NCI-H748 (cell line): ENCODE results near the gene ESAM.
A peak's percentile ranks its signal among the peaks of the same experiment; 100 is the strongest.

Source experiments
- DNase-seq: peaks from one replicate; lab custom pipeline; 2025; ENCODE audit not compliant: unreplicated experiment; lab: John Stamatoyannopoulos, UW

ESAM gene

DNA sequence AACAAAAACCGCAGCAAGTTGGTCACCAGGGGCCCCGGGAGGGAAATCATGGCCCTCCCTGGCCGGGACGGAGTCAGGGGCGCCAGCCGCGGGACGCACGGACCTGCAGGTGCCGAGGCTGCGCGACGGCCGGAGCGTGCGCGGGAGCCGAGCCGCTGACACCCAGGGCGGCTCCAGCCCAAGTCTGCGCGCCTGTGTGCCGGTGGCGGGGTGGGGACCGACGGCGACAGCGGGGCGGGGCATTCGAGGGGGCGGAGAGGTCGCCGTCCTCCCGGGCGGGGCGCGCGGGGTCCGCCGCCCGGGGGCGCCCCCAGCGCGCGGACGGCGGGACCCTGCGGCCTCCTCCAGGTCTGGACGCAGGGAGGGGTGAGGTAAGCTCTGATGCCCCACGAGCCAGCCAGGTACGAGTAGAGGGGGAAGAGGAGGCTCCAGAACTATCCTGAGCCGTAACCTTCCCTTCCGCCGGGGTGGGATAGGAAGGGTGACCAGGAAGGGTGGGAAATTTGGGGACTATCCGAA, at the start of gene ESAM:
Gene ESAM (minus strand): TSS at position 186 of the 519 bp plus-strand sequence. CDS start 136 bp downstream, at position 50.
- DNase-seq: peak; percentile 57

DNA sequence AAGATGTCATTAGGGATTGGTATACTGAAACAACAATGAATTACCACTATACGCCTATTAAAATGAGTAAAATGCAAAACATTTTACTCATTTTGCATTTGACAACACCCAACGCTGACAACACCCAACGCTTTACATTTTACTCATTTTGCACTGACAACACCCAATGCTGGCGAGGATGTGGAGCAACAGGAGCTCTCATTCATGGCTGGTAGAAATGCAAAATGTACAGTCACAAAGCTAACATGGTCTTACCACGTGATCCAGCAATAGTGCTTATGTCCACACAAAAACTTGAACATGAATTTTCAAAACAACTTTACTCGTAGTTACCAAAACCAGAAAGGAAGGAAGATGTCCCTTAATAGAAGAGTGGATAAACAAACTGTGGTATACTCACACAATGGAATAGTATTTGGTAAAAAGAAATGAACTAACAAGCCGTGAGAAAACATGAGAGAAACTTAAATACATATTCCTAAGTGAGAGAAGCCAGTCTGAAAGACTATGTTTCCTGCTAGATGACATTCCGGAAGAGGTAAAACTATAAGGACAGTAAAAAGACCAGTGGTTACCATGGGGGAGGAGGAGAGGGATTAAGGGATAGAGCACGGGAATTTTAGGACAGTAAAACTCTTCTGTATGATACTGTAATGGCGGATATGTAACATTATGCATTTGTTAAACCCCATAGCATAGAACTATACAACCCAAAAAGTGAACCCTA, 49.5 kb upstream of the ESAM start:
- DNase-seq: no peak

- DNase-seq: no peak
These were observed 45.7 kb upstream of the ESAM start for GRCh38 chr11:124807660-124808270.

- DNase-seq: no peak
These were observed 45.1 kb upstream of the ESAM start for GRCh38 chr11:124807201-124807600.

DNA sequence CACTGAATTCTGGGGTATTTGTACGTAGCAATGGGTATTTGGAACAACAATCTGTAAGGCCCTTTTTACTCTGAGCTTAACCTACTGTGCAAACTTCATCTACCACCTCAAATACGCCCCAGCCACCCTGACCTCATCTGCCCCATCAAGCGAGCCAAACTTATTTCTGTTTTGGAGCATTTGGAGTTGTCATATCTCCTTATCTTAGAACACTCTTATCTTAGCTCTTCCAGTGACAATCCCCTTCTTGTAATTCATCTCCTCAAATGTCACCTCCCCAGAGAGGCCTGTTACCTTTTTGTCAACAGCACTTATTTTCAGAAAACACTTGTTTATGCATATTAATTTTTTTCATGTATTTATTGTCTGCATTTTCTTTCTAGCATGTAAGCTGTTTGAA, 42.8 kb upstream of the ESAM start:
- no peak for DNase-seq

- DNase-seq: no peak
These were observed 39.7 kb upstream of the ESAM start for GRCh38 chr11:124801636-124802312.

DNA sequence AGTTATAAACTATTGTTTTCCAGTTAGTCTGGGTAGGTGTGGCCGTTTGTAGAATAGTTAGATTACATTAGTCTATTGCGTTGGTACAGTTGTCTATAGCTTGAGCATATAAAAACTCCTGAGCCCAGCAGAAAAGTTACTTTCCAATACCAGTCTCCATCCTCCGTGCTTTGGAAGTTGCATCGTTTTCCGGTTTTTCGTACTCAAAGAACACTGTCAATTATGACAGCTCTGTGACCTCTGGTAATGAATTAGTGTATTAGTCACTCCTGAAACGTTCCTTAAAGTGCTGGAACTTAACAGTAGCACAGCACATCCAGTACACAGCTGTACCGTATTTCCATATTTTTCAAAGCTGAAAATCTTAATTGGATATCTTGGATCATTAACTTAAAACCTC, 38.9 kb upstream of the ESAM start:
- no peak for DNase-seq

GRCh38 chr11:124800226-124800929, 38.3 kb upstream of the ESAM start, which contains the start of gene MSANTD2:
TSS of gene MSANTD2 (minus strand) at chr11:124800406. CDS start at chr11:124800380, 26 bp downstream.
- peak; percentile 75 for DNase-seq

GRCh38 chr11:124799348-124800225, 37.5 kb upstream of the ESAM start:
- DNase-seq: peak; percentile 31

- peak; percentile 28 for DNase-seq
These were observed 36.9 kb upstream of the ESAM start for GRCh38 chr11:124798991-124799347.

GRCh38 chr11:124796312-124796711, 34.2 kb upstream of the ESAM start:
- DNase-seq: no peak

GRCh38 chr11:124793466-124794278, 31.6 kb upstream of the ESAM start:
- DNase-seq: peak; percentile 25

DNA sequence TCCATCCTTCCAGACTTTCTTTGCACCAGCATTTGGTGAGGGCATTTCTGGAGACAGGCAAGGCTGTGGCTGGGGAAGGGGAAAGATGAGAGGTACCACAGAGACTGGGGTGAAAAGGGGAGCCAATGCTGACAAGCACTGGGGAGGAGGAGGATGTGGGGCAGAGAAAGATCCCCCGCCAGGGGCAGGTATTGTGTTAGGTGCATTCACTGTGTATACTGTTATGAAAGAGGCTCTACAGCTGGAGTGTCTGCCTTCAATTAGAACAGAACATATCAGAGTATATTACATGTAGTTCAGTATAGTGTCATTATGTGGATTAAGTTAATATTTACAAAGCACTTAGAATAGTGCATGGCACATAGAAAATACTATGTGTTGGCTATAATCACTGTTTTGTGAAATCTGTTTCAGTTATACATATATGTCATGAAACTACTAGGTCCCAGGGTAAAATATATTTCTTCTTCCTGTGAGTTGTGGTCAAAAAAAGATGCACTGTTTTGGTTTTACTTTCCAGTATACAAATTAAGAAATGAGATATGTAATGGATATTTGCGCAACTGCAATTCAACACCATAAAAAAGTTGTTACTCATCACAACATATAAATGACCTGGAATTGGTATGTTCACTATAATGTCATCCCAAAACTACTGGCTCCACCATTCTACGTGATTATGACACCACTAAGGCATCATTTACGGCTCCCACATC, 29.7 kb upstream of the ESAM start:
- peak; percentile 49 for DNase-seq

- DNase-seq: no peak
These were observed 26.4 kb upstream of the ESAM start for GRCh38 chr11:124788521-124788920.

DNA sequence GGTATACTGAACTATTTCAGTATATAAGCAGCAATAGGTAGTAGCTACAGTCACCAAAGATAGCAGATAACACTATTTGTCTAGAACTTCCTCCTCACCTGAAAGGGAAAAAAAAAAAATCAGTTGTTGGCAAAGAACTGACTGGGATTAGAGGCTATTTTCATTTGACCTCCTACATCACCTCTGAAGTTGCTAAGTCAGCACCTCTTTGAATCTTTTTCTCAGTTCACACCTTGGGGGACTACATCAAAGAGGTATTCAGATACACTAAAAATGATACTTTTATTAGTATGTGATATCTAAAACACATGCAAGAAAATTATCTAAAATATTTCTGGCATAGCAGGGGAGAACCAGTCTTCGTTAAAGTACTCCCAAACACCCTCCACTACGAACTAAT, 22.0 kb upstream of the ESAM start:
- no peak for DNase-seq

DNA sequence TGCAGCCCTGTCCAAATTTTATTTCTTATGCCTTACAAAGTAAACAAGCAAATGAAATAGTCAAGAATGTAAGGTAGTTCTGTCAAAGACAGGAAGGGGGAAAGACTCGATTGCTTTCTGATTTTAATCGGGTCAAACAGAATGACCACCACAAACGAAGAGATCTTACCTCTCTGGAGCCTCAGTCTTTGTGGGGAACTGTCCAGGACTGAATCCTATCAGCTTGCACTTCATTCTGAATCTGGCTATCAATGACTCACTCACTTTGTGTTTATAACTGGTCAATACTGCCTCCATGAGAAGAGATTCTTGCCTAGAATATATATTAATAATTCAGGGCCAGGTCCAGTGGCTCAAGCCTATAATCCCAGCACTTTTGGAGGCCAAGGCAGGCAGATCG, 20.9 kb upstream of the ESAM start:
- DNase-seq: no peak

DNA sequence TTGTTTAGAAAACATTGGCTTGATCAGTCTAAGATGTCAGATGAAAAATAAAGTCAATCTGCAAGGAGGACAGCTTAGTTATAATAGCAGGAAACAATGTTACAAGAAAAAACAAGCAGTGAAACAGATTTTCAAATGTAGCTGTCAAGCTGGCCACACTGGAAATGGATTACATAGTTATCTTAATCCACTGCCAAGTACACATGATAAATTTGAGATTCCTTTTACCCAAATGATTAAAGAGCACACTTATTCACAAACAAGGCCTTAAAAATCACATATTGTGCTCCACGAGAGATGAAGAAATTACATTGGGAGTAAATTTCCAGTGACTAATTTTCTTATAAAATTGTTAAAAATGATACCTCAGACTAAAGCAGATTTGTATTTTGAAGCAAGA, 17.5 kb upstream of the ESAM start:
- DNase-seq: no peak

DNA sequence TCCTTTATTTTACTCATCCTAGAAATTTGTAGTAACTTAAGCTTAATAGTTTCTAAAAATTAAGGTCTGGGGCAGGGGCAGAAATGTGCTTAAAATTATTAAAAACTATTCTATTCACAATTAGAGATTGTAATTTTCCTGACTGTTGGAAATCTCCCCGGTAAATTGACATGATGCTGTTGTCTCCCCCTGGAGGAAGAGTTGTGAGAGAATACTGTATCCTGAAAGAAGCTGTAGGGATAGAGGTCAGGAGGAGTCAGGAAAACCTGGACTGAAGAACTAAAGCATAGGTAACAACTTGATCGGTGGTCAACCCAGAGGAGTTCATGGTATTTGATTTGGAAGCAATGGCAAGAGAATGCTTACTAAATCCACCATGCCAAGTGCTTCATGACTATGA, 16.2 kb upstream of the ESAM start:
- DNase-seq: no peak
